Measurements from ENCODE around the gene MYL9. TPM values are rescaled to one million over a fixed set of nuclear protein-coding genes. Genes with fewer than 3 reads are reported as not detected.
"Not testable (repeated sequence)": the region's sequence is repeated elsewhere in the genome, so short reads cannot be mapped to it uniquely, and the experiment has no call there.

The MYL9 gene
- 709 TPM for total RNA-seq

DNA sequence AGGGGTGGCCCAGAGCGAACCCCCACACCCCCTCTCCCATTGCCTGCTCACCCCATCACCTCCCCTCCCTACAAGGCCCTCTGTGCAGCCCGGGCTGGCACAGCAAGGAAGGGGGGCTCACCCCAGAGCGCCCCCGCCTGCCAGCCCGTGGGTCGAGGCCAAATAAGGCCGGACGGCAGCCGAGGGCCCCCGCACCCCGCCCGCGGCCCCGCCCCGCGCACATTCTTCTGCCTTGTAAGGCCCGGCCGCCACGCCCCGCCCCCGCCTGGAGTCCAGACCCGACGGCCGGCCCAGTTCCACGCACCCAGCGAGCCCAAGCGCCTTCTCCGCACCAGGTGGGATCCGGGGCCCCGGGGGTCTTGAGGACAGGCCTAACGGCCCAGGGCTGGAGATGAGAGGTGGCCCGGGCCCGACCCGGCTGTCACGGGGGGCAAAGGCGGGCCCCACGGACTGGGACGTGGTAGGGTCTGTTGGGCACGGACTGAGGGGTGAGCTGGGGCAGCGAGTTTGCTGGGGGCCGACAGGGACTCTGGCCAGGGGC, at the start of gene MYL9:
Gene MYL9 (plus strand): TSS at position 293 of the 541 bp plus-strand sequence. CDS start 3,366 bp downstream, outside the sequence.
- peak; percentile 85 for ATAC-seq
- intact Hi-C loops (cut with DNase I) = no loop called here

DNA sequence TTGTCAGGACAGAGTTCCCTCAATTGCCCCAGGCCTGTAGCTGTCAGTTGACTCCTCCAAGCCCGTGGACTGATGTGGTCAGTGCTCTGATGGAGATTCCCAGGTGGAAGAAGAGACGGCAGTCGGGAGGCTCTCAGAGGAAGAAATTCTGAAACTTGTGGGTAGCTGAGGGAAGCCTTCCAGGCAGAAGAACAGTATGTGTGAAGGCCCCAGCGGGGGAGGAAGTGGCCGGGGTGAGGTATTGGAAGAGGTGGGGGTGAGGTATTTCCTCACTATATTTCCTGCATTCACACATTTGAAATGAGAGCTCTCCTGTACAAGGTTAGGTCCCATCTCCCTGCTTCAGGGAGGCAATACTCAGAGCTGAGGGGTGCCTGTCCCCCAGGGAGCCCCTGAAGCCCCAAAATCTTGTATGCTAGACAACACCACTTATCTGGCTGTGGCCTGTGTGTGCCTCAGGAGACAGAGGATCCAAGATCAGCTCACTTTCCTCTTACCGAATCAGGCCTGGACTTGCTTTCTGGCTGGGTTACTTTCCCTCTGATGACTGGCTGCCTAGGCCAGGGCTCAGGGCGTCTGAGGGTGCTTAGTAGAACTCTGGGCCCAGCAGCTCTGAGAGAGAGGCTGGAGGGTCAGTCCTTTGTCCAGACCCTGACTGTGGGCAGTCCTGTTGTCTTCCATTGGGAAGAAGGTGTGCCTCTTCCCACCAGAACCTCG, 49.3 kb upstream of the MYL9 start:
- intact Hi-C loops (cut with DNase I) = no loop called here
- ATAC-seq = peak; percentile 9
- DNase-seq (ENCODE audit: low spot score) = no peak

More for the DNA sequence above, at the start of gene MYL9:
- peak; percentile 96 for DNase-seq (ENCODE audit: low spot score)

DNA sequence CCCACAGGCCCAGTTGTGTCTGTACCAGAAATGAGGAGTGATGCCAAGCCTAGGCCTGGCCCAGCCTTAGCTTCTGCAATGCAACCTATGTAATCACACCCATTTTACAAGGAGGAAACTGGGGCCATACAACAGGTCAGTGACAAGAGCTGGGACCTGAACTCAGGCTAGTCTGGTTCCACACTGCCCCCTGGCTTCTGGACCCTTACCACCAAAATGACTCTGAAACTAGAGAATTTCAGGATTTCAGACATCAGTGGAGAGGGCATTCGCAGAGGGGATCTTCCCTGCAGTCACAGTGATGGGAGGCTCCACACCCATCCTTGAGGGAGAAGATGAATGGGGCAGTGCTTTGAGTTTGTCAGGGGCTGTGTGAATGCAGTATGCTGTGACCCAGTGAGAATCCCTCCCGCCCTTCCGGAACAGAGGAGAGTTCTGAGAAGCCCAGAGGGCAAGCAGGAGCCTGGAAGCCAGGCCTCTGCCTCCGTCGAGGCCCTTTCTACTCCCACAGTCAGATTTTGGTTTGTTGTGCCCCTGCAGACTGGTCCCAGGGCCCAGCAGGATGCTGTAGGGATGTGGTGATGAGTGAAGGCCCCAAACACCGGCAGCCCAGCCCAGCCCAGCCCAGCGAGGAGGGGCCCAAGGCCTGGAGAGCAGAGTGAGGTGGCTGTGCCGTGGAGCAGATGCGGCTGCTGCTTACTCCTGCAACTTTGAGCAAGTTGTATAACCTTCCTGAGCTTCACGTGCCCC, 48.1 kb upstream of the MYL9 start:
- ATAC-seq = peak; percentile 58
- DNase-seq (ENCODE audit: low spot score) = no peak

DNA sequence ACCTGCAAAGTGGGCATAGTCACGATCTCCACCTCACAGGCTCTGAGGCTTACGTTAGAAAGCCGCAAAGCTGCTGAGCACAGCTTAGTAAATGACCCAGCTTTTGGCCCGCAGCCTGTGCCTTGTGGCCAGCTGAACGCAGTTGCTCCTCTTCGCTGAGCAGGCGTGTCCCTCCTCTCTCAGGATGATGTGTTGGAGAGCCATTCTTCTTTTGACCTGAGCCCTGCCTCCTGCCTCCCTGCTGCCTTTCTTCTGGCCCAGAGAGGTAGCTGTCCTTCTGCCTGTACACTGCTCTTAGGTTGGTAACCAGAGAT, 47.6 kb upstream of the MYL9 start:
- intact Hi-C loops (cut with DNase I) = no loop called here
- DNase-seq (ENCODE audit: low spot score) = peak; percentile 82

More for the DNA sequence above, 48.1 kb upstream of the MYL9 start:
- intact Hi-C loops (cut with DNase I) = no loop called here

DNA sequence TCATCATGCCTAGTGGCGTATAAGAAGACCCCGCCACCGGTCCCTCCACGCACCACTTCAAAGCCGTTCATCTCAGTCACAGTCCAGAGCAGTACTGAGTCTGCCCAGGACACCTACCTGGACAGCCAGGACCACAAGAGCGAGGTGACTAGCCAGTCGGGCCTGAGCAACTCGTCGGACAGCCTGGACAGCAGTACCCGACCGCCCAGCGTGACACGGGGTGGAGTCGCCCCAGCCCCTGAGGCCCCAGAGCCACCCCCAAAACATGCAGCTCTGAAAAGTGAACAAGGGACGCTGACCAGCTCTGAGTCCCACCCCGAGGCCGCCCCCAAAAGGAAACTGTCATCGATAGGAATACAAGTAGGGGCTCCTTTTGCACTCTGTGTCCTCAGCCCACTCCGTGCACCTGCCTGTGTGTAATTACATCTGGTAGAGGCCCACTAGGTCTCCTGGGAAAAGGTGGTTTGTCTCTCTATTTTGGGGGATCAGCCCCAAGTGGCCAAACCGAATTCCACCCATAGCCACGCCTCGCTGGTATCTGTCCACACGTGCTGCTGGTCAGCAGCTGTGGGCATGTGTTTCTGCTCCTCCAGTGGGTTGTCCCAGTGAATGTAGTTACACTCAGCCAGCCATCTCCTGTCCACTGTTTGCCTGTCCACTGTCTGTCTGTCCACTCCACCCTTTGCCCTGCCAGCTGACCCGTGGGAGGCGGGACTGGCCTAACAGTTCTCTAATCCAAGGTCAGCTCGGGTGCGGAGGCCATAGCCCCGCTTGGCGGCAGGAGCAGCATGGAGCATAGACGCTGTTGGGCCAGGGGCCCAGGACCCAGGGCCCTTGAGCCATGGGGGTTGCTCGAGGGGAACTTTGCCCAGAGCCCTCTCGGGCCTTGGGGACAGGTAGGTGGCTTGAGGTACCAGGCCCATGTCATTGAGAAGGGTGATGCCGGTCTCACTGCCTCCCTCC, 44.3 kb upstream of the MYL9 start:
- intact Hi-C loops (cut with DNase I) = no loop called here
- DNase-seq (ENCODE audit: low spot score) (no peak), ATAC-seq (no peak)

More for the DNA sequence above, 47.6 kb upstream of the MYL9 start:
- peak; percentile 87 for ATAC-seq

DNA sequence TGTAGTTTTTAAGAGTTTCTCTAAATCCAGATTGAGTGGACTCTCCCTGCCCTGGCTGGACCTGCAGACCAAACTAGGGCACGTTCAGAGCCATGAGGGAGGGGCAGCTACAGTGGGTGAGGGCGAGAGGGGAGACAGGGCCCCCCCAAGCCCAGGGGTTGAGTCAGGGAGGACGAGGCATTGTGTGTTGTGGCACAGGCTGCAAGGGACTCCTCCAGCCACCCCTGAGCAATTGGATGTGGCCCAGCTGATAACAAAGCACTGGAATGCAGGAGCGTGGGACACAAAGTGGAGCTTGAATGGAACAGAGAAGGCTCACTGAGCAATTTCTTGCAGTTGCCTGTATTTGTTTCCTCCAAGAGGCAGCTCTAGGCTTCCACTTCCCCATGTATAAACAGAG, 43.5 kb upstream of the MYL9 start:
- ATAC-seq (peak; percentile 8), DNase-seq (ENCODE audit: low spot score) (no peak)
- intact Hi-C loops (cut with DNase I) = no loop called here

DNA sequence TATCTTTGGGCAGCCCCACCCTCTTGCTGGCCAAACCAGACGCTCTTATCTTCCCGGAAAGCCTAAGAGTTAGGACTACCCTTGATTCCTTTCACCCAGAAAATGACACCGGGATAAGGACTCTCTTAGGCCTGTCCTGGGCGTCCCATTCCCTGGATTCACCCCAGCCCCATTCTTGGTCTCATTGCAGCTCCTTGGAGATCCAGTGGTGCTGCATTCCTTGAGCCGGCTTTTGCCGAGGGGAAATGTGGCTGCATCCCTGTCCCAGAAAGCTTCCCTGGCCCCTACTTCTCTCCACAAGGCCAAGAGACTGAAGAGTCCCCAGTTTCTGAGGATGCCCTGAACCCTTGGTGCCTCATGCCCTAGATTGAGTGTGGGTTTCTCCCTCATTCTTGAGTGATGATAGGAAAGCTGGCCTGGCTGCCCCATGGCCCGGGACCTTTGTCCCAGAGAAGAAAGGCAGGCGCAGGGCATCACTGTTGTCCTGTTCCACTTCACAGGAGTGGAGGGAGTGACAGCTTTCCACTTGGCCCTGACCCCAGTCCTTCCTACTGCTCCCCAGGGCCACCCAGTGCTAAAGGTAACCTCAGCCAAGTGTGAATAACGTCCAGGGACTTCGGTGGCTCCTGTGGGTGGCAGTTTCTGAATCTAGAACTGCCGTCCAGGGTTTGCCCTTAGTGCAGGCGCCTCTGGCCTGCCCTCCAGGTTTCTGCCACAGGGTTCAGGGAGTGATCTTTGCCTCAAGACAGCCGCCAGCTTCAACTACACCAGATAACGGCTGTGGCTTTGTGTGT, 42.7 kb upstream of the MYL9 start:
- DNase-seq (ENCODE audit: low spot score) (no peak), ATAC-seq (peak; percentile 24)
- intact Hi-C loops (cut with DNase I) = no loop called here

DNA sequence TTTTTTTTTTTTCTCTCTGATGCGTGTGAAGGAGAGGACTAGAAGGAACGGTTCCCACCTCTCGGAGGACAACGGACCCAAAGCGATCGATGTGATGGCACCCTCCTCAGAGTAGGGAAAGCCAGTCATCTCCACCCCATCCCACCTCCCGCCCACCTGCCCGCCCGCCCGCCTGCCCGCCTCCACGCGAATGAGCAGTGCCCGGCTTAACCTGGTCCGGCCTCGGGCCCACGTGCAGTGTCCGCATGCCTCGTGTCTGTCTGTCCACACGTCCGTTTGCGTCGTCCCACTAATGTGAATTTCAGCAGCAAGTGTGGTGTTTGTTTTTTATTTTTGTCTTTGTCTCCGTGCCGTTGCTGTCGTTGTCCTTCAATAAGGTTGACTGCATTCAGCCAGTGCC, 42.1 kb upstream of the MYL9 start:
- intact Hi-C loops (cut with DNase I) = no loop called here
- ATAC-seq = no peak
- no peak for DNase-seq (ENCODE audit: low spot score)

DNA sequence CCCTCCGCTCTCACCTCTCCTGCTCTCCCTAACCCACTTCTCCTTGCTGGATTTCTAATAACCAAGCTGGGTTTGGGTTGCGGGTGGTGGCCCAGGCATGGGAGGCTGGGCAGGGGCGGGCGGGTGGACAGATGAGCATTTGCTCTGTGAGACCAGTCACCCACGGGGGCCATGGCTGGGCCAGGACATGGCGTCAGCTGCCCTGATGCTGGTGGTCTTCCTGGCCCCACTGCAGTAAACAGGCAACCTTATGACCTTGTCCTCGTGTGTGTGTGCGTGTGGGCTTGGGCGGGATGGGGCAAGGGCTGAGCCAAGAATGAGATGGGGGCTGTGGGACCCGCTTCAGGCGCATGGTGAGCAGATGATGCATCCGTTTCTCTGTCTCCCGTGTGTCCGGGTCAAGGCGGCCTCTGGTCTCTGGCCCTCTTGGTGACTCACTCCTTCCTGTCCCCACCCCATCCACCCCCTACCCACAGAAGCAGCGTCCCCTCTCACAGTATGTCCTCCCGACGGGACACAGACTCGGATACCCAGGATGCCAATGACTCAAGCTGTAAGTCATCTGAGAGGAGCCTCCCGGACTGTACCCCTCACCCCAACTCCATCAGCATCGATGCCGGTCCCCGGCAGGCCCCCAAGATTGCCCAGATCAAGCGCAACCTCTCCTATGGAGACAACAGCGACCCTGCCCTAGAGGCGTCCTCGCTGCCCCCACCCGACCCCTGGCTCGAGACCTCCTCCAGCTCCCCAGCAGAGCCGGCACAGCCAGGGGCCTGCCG, 41.4 kb upstream of the MYL9 start:
- no peak for DNase-seq (ENCODE audit: low spot score)
- ATAC-seq = no peak
- intact Hi-C loops (cut with DNase I) = no loop called here

DNA sequence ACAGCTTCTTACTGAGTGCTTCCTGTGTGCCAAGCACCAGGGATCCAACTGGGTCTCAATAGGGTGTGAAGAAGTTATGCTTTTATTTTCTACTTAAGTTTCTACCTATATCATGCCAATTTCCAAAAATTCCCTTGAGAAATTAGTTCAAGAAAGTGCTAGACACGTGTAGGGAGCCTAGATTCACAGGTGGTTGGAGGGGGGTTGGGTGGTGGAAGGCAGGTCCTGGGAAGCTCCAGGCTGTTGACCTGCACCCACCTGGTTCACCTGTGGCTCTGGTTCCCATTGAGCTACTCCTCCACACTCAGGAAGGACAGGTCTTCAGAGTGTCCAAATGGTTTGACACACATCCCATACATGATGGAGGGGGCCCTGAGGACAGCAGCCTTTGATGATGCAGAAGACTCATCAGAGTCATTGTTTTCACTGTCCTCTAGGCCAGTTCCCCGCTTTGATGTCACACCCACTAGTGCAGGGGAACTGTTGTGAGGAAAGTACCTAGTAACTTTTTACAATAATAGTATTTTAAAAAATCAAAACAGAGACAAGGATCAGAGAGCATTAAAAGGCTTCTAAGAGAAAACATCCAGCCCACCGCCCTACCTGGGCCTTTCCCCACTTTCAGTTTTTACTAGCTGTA, 39.8 kb upstream of the MYL9 start:
- intact Hi-C loops (cut with DNase I) = no loop called here
- DNase-seq (ENCODE audit: low spot score) (no peak), ATAC-seq (no peak)

DNA sequence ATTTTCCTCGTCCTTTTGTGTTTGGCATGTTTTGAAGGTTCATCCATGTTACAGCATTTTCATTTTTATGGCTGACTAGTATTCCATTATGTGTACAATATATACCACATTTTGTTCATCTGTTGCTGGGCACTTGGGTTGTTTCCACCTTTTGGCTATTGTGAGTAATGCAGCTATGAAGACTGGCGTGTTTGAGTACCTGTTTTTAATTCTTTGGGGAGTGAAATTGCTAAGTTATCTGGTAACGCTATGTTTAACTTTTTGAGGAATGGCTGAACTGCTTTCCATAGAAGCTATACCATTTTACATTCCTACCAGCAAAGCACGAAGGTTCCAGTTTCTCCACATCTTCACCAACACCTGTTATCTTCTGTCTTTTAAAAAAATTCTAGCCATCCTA, 37.0 kb upstream of the MYL9 start:
- DNase-seq (ENCODE audit: low spot score) (no peak), ATAC-seq (no peak)
- intact Hi-C loops (cut with DNase I) = no loop called here

DNA sequence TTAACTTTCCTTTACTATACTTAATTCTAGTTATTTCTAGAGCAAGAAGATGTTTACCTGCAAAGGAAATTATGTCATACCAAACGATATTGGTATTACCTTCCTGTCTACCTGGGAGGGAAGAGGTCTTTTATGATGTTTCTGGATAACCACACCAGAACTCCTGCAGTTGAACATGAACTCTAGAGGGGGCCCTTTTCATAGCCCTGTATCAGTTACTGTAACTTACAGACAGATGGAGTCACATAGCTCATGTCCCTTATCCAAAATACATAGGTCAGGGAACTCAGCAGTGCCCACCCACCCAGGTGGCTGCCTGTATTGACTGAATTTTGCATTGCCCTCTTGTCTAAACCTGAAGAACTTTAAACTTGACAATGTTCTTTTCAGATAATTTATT, 35.1 kb upstream of the MYL9 start:
- intact Hi-C loops (cut with DNase I) = no loop called here
- DNase-seq (ENCODE audit: low spot score) (no peak), ATAC-seq (no peak)

DNA sequence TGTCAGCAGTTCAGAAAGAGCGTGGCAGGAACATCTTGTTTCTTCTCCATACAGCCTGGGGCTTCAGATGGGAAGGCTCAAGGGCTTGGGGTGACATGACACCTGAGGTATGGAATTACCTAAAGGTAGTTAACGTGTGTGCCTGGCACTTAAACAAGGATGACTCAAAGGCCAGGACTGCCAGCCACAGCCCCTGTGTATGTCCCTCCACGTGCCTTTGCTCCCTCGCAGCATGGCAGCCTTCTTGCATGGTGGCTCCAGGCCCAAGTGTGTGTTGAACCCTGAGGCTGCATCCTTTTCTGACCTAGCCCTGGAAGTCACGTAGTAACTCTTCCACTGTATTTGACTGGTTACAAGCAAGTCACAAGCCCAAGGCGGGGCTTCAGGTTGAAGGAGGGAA, 33.6 kb upstream of the MYL9 start:
- DNase-seq (ENCODE audit: low spot score) = no peak
- intact Hi-C loops (cut with DNase I) = no loop called here
- no peak for ATAC-seq

DNA sequence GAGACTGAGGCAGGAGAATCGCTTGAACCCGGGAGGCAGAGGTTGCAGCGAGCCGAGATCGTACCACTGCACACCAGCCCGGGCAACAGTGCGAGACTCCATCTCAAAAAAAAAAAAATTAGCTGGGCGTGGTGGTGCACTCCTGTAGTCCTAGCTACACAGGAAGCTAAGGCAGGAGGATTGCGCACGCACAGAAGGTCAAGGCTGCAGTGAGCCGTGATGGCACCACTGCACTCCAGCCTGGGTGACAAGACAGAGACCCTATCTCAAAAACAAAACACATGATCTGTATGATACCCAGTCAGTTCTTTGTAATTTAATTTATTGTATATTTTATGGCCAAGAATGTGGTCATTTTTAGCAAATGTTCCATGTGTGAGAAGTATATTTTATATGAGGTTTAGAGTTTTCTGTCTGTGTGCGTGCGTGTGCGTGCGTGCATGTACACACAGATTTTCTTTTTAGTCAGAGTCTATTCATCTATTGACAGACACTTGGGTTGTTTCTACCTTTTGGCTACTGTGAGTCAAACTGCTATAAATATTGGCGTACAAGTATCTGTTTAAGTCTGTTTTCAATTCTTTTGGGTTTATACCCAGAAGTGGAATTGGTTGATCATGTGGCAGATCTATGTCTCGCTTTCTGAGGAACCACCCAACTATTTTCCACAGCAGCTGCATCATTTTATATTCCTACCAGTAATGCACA, 22.2 kb upstream of the MYL9 start:
- ATAC-seq (no peak), DNase-seq (ENCODE audit: low spot score) (no peak)
- intact Hi-C loops (cut with DNase I) = no loop called here

DNA sequence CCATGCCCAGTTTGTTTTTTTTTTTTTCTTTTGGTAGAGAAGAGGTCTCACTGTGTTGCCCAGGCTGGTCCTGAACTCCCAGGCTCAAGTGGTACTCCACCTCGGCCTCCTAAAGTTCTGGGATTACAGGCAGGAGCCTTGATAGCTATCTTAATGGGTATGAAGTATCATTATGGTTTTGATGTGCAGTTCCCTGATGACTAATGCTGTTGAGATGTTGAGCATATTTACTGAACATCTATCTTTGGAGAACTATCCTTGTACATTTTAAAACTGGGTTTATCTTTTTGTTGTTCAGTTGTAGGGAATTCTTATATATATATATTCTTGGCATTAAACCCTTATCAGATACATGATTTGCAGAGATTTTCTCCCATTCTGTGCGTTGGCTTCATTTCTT, 21.4 kb upstream of the MYL9 start:
- intact Hi-C loops (cut with DNase I) = no loop called here
- no peak for DNase-seq (ENCODE audit: low spot score)
- ATAC-seq = no peak

DNA sequence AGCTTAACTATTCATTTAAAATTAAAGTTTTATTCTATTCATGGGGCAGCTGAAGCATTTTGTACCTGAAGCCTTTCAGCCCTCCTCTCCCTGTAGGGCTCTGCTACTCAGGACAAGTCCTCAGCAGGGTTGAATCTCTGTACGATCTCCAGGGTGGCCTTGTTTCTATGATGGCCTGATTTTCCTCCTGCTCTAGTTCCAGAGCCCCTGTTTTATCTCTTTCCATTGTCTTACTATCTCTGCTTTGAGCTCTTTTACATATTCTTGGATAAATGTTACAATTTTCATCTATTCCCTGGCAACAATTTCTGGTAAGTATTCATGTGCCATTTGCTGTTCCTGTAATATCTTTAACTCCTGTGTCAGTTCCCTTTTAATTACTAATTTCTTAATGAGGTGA, 19.8 kb upstream of the MYL9 start:
- DNase-seq (ENCODE audit: low spot score) = no peak
- intact Hi-C loops (cut with DNase I) = no loop called here
- no peak for ATAC-seq

DNA sequence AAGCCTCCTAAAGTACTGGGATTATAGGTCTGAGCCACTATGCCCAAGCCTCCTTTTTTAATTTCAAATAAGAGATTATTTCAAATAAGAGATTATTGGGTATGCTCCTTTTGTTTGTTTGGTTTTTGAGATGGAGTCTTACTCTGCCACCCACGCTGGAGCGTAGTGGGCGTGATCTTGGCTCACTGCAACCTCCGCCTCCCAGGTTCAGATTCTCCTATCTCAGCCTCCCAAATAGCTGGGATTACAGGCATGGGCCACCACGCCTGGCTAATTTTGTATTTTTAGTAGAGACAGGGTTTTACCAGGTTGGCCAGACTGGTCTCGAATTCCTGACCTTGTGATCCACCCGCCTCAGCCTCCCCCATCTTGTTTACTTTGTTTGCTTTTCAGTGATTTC, 18.9 kb upstream of the MYL9 start:
- intact Hi-C loops (cut with DNase I); ATAC-seq; DNase-seq (ENCODE audit: low spot score): not testable (repeated sequence)

Data from sciatic nerve (tissue), 2 donors.